Measurements from ENCODE around the gene PRR5. TPM values are rescaled to one million over a fixed set of nuclear protein-coding genes. Genes with fewer than 3 reads are reported as not detected.

Gene PRR5
- total and polyA plus RNA-seq, 2 donors from 2014 or later: 24.0 to 46.0 TPM

- TF ChIP-seq, protein P1, sequence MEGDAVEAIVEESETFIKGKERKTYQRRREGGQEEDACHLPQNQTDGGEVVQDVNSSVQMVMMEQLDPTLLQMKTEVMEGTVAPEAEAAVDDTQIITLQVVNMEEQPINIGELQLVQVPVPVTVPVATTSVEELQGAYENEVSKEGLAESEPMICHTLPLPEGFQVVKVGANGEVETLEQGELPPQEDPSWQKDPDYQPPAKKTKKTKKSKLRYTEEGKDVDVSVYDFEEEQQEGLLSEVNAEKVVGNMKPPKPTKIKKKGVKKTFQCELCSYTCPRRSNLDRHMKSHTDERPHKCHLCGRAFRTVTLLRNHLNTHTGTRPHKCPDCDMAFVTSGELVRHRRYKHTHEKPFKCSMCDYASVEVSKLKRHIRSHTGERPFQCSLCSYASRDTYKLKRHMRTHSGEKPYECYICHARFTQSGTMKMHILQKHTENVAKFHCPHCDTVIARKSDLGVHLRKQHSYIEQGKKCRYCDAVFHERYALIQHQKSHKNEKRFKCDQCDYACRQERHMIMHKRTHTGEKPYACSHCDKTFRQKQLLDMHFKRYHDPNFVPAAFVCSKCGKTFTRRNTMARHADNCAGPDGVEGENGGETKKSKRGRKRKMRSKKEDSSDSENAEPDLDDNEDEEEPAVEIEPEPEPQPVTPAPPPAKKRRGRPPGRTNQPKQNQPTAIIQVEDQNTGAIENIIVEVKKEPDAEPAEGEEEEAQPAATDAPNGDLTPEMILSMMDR (IDR thresholded peaks at IDR 0.05; ENCODE audit: borderline replicate concordance, extremely low read depth, insufficient read depth): no peak
- Histone ChIP-seq H3K9ac (ENCODE audit: low read length in 3 of 3) (no peak overlapping the region), H3K27ac (ENCODE audit: low read depth in 2 of 2, low read length in 2 of 2) (no peak overlapping the region), H3K36me3 (ENCODE audit: control insufficient read depth in 2 of 3, insufficient read depth in 3 of 3, low read length in 3 of 3) (peaks cover 0 to 3% (median 0%) of the 10 kb centered on the region in 3 donors), H3K9me3 (ENCODE audit: control insufficient read depth in 2 of 3, insufficient read depth in 1 of 3, low read length in 3 of 3) (no peaks in the 10 kb centered on the region), H3K4me1 (ENCODE audit: control insufficient read depth in 2 of 3, insufficient read depth in 2 of 3, low read depth in 1 of 3, low read length in 3 of 3) (peaks cover 0 to 13% (median 7%) of the 10 kb centered on the region in 3 donors), H3K27me3 (ENCODE audit: control insufficient read depth, insufficient read depth, low read length) (no peaks in the 10 kb centered on the region), H3K4me3 (ENCODE audit: low read length in 3 of 3) (no peak overlapping the region)
- FAIRE-seq (no peak), DNase-seq (no peak)
- intact Hi-C loops (cut with DNase I): no loop called here
These were observed 15.0 kb upstream of the PRR5 start for GRCh38 chr22:44686873-44687600.

DNA sequence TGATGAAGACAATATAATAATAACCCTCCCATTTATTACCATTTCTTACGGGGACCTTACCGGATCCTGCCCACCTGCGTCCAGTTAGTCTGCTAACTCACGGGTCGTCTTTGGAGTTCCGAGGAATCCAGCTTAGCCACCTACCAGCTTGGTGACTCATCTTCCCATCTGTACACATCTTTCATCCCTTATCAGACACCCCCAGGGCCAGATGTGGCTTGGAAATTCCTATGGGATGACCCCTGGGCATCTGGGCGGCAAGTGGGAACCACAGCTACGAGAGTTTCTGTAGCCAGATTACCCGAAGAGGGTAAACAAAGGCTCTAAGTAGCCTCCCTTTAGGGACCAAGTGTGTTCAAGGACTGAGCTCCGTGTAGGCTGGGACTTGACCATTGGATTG is 12.8 kb upstream of the PRR5 start:
- no peak overlapping the region for H3K9ac ChIP-seq (ENCODE audit: low read length in 3 of 3)
- no peak for FAIRE-seq
- H3K4me3 ChIP-seq (ENCODE audit: low read length in 3 of 3): no peak overlapping the region
- intact Hi-C loops (cut with DNase I): no loop called here
- DNase-seq: no peak
- H3K36me3 ChIP-seq (ENCODE audit: control insufficient read depth in 2 of 3, insufficient read depth in 3 of 3, low read length in 3 of 3): peaks cover 0 to 3% (median 0%) of the 10 kb centered on the region in 3 donors
- H3K27me3 ChIP-seq (ENCODE audit: control insufficient read depth, insufficient read depth, low read length): no peaks in the 10 kb centered on the region
- H3K4me1 ChIP-seq (ENCODE audit: control insufficient read depth in 2 of 3, insufficient read depth in 2 of 3, low read depth in 1 of 3, low read length in 3 of 3): peaks cover 0 to 11% (median 0%) of the 10 kb centered on the region in 3 donors
- no peaks in the 10 kb centered on the region for H3K9me3 ChIP-seq (ENCODE audit: control insufficient read depth in 2 of 3, insufficient read depth in 1 of 3, low read length in 3 of 3)
- TF ChIP-seq, protein P1 (IDR thresholded peaks at IDR 0.05; ENCODE audit: borderline replicate concordance, extremely low read depth, insufficient read depth): no peak
- no peak overlapping the region for H3K27ac ChIP-seq (ENCODE audit: low read depth in 2 of 2, low read length in 2 of 2)

DNA sequence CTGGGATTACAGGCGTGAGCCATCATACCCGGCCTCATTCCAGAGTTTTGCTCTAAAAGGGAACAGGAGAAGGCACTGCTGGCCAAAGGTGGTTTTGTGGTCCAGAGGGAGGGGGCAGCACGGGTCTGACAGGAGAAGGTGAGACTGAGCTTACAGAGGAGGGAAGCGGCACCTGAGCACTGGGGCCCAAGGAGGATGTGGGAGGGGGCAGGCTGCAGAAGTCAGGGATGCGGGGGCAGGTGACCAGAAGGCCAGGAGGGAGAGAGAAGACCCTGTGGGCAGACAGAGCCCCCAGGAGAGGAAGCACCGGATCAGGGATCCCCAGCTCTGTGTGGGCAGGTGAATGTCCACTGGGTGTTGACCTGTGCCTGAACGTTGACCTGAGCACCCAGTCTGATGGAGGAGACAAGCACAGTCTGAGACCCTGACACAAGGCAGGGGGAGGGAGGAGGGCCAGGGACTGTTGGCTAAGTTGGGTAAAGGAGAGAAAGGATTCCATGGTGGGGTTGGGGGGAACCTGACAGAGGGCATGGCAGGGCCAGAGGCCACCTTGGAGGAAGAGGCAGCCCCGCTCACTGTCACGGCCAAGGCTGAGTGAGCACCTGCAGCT is 12.0 kb upstream of the PRR5 start:
- no peak overlapping the region for H3K4me3 ChIP-seq (ENCODE audit: low read length in 3 of 3)
- no peak overlapping the region for H3K9ac ChIP-seq (ENCODE audit: low read length in 3 of 3)
- peaks cover 0 to 7% (median 0%) of the 10 kb centered on the region in 3 donors for H3K4me1 ChIP-seq (ENCODE audit: control insufficient read depth in 2 of 3, insufficient read depth in 2 of 3, low read depth in 1 of 3, low read length in 3 of 3)
- peaks cover 0 to 3% (median 0%) of the 10 kb centered on the region in 3 donors for H3K36me3 ChIP-seq (ENCODE audit: control insufficient read depth in 2 of 3, insufficient read depth in 3 of 3, low read length in 3 of 3)
- intact Hi-C loops (cut with DNase I): no loop called here
- FAIRE-seq: no peak
- no peaks in the 10 kb centered on the region for H3K9me3 ChIP-seq (ENCODE audit: control insufficient read depth in 2 of 3, insufficient read depth in 1 of 3, low read length in 3 of 3)
- no peak for DNase-seq
- no peak overlapping the region for H3K27ac ChIP-seq (ENCODE audit: low read depth in 2 of 2, low read length in 2 of 2)
- no peaks in the 10 kb centered on the region for H3K27me3 ChIP-seq (ENCODE audit: control insufficient read depth, insufficient read depth, low read length)
- TF ChIP-seq, protein P1 (IDR thresholded peaks at IDR 0.05; ENCODE audit: borderline replicate concordance, extremely low read depth, insufficient read depth): no peak
